GM12875 (cell line): ENCODE results near the gene PRSS2.
"Not testable (repeated sequence)": the region's sequence is repeated elsewhere in the genome, so short reads cannot be mapped to it uniquely, and the experiment has no call there.

ENCODE experiments used
- H3K4me3 ChIP-seq: one replicate; pipeline ENCODE4 v1.5.1; 2011; ENCODE audit warnings: low read depth, low read length, control low read depth
- TF ChIP-seq, protein P1 (sequence below): IDR thresholded peaks from 2 replicates; pipeline ENCODE4 v1.5.1; 2011; ENCODE audit warnings: low read depth, mild to moderate bottlenecking, control low read depth, inconsistent platforms, low read length, moderate library complexity, borderline replicate concordance; ENCODE audit not compliant: insufficient read depth

The PRSS2 gene

DNA sequence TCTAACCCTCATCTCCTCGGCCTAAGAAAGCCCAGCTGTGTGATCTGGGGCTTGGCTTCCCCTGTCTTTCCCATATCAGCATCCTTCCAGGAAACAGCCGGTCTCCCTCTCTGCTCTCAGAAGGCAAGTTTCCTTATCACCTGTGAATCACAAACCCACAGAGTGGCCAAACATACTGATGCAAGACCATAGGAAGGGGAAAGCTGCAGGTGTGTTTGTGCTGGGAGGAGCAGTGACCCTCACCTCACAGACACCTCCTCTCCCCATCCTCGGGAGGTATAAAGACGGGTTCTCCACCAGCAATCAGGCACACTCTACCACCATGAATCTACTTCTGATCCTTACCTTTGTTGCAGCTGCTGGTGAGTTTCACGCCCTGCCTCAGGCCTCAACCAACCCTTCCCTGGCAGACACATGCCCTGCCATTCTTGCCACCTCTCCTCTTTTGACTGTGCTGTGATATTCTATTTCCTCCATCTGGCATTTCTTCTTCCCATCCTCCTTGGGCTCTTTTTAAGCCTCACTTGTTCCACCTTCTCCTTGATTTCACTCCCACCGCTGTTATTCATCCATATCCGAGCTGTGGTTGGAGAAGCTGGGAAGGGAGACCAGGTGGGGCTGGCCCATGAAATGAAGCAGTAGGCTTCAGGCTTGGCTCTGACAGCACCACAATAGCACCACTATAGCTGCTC, at the start of gene PRSS2:
Gene PRSS2 (plus strand): TSS at position 310 of the 692 bp plus-strand sequence. CDS start 13 bp downstream, at position 323.
- H3K4me3 ChIP-seq = no peak within 1 kb of the TSS
- TF ChIP-seq, protein P1, sequence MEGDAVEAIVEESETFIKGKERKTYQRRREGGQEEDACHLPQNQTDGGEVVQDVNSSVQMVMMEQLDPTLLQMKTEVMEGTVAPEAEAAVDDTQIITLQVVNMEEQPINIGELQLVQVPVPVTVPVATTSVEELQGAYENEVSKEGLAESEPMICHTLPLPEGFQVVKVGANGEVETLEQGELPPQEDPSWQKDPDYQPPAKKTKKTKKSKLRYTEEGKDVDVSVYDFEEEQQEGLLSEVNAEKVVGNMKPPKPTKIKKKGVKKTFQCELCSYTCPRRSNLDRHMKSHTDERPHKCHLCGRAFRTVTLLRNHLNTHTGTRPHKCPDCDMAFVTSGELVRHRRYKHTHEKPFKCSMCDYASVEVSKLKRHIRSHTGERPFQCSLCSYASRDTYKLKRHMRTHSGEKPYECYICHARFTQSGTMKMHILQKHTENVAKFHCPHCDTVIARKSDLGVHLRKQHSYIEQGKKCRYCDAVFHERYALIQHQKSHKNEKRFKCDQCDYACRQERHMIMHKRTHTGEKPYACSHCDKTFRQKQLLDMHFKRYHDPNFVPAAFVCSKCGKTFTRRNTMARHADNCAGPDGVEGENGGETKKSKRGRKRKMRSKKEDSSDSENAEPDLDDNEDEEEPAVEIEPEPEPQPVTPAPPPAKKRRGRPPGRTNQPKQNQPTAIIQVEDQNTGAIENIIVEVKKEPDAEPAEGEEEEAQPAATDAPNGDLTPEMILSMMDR = no peak

DNA sequence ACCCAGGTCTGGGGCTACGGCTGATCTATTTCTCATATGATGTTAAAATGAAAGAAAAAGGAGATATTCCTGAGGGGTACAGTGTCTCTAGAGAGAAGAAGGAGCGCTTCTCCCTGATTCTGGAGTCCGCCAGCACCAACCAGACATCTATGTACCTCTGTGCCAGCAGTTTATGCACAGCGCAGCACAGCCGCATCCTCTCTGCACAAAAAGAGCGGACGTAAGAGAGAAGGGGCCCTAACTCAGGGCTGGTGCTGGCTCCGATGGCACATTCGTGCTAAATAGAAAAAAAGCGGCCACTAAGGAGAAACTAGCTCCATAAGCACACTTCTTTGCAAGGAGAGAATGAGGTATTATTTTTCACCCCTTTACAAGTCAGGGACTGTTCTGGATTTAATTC, 49.8 kb upstream of the PRSS2 start:
- TF ChIP-seq, protein P1 = no peak
- no peak overlapping the region for H3K4me3 ChIP-seq

DNA sequence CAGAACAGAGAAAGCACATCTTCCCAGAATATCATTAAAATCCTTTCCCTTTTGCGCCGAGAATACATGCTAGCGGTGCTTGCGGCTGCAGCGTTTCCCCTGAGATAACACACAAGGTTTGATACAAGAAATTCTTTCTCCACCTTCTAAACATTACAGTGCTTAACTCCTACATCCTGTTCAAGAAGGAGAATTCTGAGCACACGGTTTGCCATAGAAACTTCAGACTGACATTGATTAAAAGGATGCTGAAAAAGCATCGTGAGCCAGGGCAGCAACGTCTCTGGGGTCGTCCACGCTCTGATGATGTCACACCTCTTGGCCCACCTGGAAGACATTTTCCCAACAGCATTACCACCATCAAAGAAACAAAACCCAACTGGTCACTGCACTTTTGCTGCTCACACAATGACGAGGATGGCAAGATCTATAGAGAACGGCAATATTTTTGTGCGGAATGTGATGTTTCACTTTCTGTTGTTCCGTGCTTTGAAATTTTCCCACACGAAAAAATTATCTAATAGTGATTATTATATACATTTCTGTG, 48.4 kb upstream of the PRSS2 start:
- H3K4me3 ChIP-seq = peak overlapping the region; percentile 45
- TF ChIP-seq, protein P1 = no peak

DNA sequence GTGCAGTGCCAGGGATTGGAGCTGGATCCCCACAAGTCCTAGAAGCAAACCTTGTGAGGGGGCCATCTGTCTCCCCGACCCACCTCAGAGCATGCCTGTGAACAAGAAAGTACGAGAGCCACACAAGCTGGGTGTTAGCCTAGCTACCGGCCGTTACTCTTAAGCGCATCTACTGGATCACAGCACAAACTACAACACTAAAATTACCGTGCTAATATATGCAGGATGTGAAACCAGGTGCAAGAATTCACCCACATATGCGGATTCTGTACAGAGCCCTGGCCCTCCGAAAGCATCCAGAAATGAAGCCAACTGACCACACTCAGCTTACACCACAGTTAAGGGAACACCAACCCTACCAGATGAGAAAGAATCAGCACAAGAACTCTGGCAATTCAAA, 37.5 kb upstream of the PRSS2 start:
- H3K4me3 ChIP-seq = no peak overlapping the region
- TF ChIP-seq, protein P1 = no peak

DNA sequence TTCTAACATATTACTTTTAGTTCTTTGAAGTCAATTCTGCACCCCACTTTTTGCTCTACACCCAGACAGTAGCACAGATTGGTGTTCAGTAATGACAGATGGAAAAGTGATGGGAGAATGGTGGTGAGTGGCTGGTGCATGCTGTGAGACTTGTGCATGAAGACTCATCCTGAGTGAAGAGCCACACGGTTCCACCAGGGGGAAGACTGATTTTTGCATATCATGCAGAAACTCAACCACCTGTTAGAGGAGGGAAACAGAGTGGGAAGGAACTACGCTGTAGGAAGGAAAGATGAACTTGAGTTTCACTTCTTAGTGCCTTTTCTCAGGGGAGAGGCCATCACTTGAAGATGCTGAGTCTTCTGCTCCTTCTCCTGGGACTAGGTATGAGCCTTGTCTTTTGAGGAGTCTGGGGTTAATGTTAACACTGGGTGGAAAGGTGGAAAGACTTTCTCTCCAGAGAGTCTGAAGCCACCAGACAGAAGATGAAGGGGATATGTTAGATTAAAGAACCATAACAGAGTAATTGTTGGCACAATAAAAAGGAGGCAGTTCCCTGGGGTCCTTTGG, 30.8 kb upstream of the PRSS2 start:
- no peak overlapping the region for H3K4me3 ChIP-seq
- TF ChIP-seq, protein P1 = peak; percentile 46; the same call in 1 of the 2 replicates

DNA sequence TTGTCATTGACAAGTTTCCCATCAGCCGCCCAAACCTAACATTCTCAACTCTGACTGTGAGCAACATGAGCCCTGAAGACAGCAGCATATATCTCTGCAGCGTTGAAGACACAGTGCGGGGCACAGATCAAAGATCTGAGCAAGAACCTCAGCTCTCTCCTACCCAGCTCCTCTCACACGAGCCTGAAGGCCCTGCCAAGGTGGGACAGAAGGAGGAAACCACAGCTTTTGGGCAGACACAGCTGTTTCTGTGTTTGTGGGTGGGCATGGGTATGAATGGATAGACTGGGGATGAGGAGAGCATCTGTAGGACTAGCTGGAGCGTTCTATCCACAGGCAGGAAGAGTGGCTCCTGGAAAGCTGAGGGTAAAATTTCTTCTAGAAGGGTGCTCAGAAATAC, 30.0 kb upstream of the PRSS2 start:
- TF ChIP-seq, protein P1 = no peak
- no peak overlapping the region for H3K4me3 ChIP-seq

DNA sequence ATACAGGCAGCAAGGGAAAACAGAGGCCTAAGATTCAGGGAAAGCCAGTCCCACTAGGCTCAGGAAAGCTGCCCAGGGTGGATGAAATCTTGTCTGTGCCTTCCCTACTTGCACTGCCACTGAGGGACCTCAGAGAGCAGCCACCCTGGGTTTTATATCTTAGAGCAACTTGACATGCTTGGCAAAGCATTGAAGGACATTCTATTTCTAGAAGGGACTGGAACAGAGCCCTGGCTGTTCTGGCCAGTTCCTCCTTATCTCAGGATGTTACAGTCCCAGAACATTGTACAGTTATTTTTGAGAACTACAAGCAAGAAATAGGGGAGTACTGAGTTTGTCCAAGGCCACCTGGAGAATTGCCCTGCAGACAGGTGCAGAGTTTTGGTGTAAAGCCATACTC, 28.8 kb upstream of the PRSS2 start:
- H3K4me3 ChIP-seq = not testable (repeated sequence)
